CD14-positive monocyte (primary cell): ENCODE measurements around the gene JAM3. TPM values are rescaled to one million over a fixed set of nuclear protein-coding genes. Genes with fewer than 3 reads are reported as not detected.

Experiments
- DNase-seq, 3 donors: peaks; one replicate each; pipeline ENCODE4 v3.0.0-alpha.2; 2011 to 2022
- H2AFZ ChIP-seq: 2 replicates; pipeline ENCODE4 v1.6.0; 2012; ENCODE audit warnings: mild to moderate bottlenecking, low read depth, low read length, inconsistent platforms; ENCODE audit not compliant: insufficient read depth, poor library complexity, severe bottlenecking
- H3K27ac ChIP-seq, 2 donors: 1 replicate in 1 of 2; 2 replicates in 1 of 2; pipeline ENCODE4 v1.5.1; 2012 to 2013; ENCODE audit warnings: low read length in 2 of 2, control low read depth in 1 of 2, inconsistent platforms in 1 of 2, low read depth in 1 of 2, mild to moderate bottlenecking in 1 of 2
- H3K27me3 ChIP-seq, 2 donors: one replicate each; pipeline versions ENCODE4 v1.6.0 to v1.6.1; 2011 to 2013; ENCODE audit warnings: low read length in 2 of 2; ENCODE audit not compliant: control insufficient read depth in 2 of 2, insufficient read depth in 2 of 2
- H3K36me3 ChIP-seq, 2 donors: replicated peaks in 1 of 2; 1 replicate in 1 of 2; 2 replicates in 1 of 2; pipeline versions ENCODE4 v1.5.1 to v1.6.1; 2012 to 2013; ENCODE audit warnings: low read length in 2 of 2, control low read depth in 1 of 2, inconsistent platforms in 1 of 2, mild to moderate bottlenecking in 1 of 2; ENCODE audit not compliant: insufficient read depth in 2 of 2, control insufficient read depth in 1 of 2
- H3K4me1 ChIP-seq, 2 donors: 1 replicate in 1 of 2; 2 replicates in 1 of 2; pipeline versions ENCODE4 v1.5.1 to v1.6.1; 2012 to 2013; ENCODE audit warnings: low read length in 2 of 2, control low read depth in 1 of 2, inconsistent platforms in 1 of 2, mild to moderate bottlenecking in 1 of 2, moderate library complexity in 1 of 2; ENCODE audit not compliant: insufficient read depth in 2 of 2, control insufficient read depth in 1 of 2
- H3K4me2 ChIP-seq: replicated peaks from 2 replicates; pipeline ENCODE3; 2012; ENCODE audit warnings: low read length, moderate library complexity, mild to moderate bottlenecking; ENCODE audit not compliant: poor library complexity, severe bottlenecking; ENCODE audit errors: extremely low read depth
- H3K4me3 ChIP-seq, 3 experiments: fragments of 200-600 bp in 1 of 3; sonication (generic) in 1 of 3; replicated peaks in 1 of 3; 1 replicate in 2 of 3; 2 replicates in 1 of 3; pipeline ENCODE4 v1.5.1; 2011 to 2013; ENCODE audit warnings: low read length in 3 of 3, mild to moderate bottlenecking in 3 of 3, control low read depth in 2 of 3, low read depth in 2 of 3, inconsistent platforms in 1 of 3, moderate library complexity in 1 of 3
- H3K79me2 ChIP-seq: 2 replicates; pipeline ENCODE4 v1.6.0; 2012; ENCODE audit warnings: mild to moderate bottlenecking, control low read depth, inconsistent platforms, low read length, moderate library complexity; ENCODE audit not compliant: insufficient read depth
- H3K9ac ChIP-seq: 2 replicates; pipeline ENCODE4 v1.6.0; 2017; ENCODE audit warnings: low read length, mild to moderate bottlenecking; ENCODE audit not compliant: insufficient read depth, poor library complexity, severe bottlenecking
- H3K9me3 ChIP-seq, 2 donors: replicated peaks in 1 of 2; 1 replicate in 1 of 2; 2 replicates in 1 of 2; pipeline versions ENCODE4 v1.5.1 to v1.6.1; 2012 to 2013; ENCODE audit warnings: low read length in 2 of 2, control low read depth in 1 of 2; ENCODE audit not compliant: control insufficient read depth in 1 of 2, insufficient read depth in 1 of 2
- H4K20me1 ChIP-seq: 2 replicates; pipeline ENCODE4 v1.6.0; 2012; ENCODE audit warnings: mild to moderate bottlenecking, low read length, control low read depth, moderate library complexity; ENCODE audit not compliant: insufficient read depth
- H3K27ac Mint-ChIP-seq, 7 donors: one replicate each; pipeline ENCODE4 v1.8.0; 2020; ENCODE audit warnings: mild to moderate bottlenecking in 7 of 7, mixed read lengths in 7 of 7, moderate library complexity in 6 of 7, inconsistent platforms in 2 of 7
- H3K27me3 Mint-ChIP-seq, 3 donors: one replicate each; pipeline ENCODE4 v1.8.0; 2021 to 2022; ENCODE audit warnings: low read depth in 3 of 3, mild to moderate bottlenecking in 3 of 3, mixed read lengths in 3 of 3, moderate library complexity in 3 of 3, inconsistent platforms in 1 of 3
- H3K36me3 Mint-ChIP-seq, 2 donors: one replicate each; pipeline ENCODE4 v1.8.0; 2020; ENCODE audit warnings: mixed read lengths in 2 of 2, inconsistent platforms in 1 of 2, mild to moderate bottlenecking in 1 of 2
- H3K4me1 Mint-ChIP-seq: one replicate; pipeline ENCODE4 v1.8.0; 2020; ENCODE audit warnings: mild to moderate bottlenecking, mixed read lengths
- H3K4me3 Mint-ChIP-seq, 2 donors: one replicate each; pipeline ENCODE4 v1.8.0; 2020; ENCODE audit warnings: mild to moderate bottlenecking in 2 of 2, mixed read lengths in 2 of 2, moderate library complexity in 1 of 2
- H3K9me3 Mint-ChIP-seq, 7 donors: one replicate each; pipeline ENCODE4 v1.8.0; 2020 to 2022; ENCODE audit warnings: mixed read lengths in 7 of 7, mild to moderate bottlenecking in 6 of 7, moderate library complexity in 6 of 7, inconsistent platforms in 2 of 7
- WGBS: methylation state at CpG from one replicate; pipeline ENCODE4 v1.1.5; 2013; ENCODE audit warnings: missing lambda C conversion rate; ENCODE audit not compliant: insufficient coverage; 5-methylcytosine and 5-hydroxymethylcytosine counted together
- intact Hi-C, 2 donors: fragments of 100-400 bp; cut with micrococcal nuclease; formaldehyde crosslinking; loops; one replicate each; pipeline versions ENCODE4 v1.15.0 to v1.15.1; 2023
- polyA plus RNA-seq, 3 donors: library from polyadenylated mRNA; depleted of rRNA in 1 of 3; unstranded in 2 of 3; stranded (reverse) in 1 of 3; fragments of 300-500 nt in 2 of 3; fragments of >200 nt in 1 of 3; fragmentation: Illumina TruSeq in 2 of 3; gene quantifications; 1 replicate in 2 of 3; 2 replicates in 1 of 3; pipeline ENCODE4 v1.2.3, GENCODE V29; 2012 to 2021
- TF ChIP-seq, protein P1 (sequence below): fragments of 200-600 bp; IDR thresholded peaks from one replicate; pipeline ENCODE4 v1.8.0; 2022; ENCODE audit warnings: antibody characterized with exemption, mild to moderate bottlenecking

The JAM3 gene
- polyA plus RNA-seq, 3 donors, result 0.03 to 0.25 (median 0.12) TPM

DNA sequence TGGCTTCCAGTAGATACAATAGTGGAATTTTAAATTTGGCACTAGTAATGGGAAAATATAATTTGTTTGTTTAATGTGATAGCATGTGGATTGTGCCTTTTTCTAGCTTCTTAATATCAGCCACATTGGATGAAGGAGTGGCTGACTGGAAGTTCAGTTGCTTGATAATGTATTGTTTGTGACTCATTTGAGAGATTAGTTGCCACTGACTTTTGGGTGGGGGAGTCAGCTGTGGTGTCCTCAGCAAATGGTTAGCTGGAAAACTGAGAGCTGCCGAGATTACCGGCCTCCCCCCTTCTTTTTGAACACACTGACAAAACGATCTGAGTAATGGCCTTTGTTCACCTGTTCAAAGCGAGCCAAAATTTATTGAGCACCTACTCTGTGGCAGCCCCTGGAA is 5.5 kb downstream of the JAM3 start:
- Histone ChIP-seq H3K9ac (no peak overlapping the region), H3K79me2 (no peaks in the 10 kb centered on the region)
- intact Hi-C loops, result no loop called here

DNA sequence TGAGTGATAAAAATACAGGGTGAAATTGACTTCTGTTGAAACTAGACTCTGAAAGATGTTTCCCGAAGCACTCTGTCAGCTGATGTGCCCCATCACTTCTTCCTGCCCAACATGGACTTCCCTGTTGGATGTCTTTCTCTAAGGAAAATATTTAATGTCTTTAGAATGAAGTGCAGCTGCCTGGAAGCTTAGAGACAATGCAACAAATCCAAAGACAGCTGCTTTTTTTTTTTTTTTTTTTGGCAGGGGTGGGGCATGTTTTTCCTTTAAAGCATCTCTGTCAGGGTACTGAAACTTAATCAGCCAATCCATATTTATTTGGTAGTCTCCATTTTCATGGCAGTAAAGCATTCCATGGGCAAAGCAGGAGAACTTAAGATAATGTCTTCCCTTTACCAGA is 5.9 kb downstream of the JAM3 start:
- H3K27me3 ChIP-seq, result peaks cover 5 to 17% of the 10 kb centered on the region in 2 donors

More for the DNA sequence above, 5.5 kb downstream of the JAM3 start:
- no peak for DNase-seq
- Mint-ChIP-seq H3K27ac (no peak overlapping the region), H3K36me3 (no peaks in the 10 kb centered on the region), H3K4me3 (no peak overlapping the region), H3K4me1 (no peaks in the 10 kb centered on the region), H3K27me3 (peaks cover 13 to 18% (median 17%) of the 10 kb centered on the region in 3 donors), H3K9me3 (peaks cover 0 to 2% (median 0%) of the 10 kb centered on the region in 7 donors)
- H3K4me1 ChIP-seq, result peaks cover 0 to under 1% of the 10 kb centered on the region in 2 donors
- H3K4me3 ChIP-seq, result no peak overlapping the region
- no peaks in the 10 kb centered on the region for H4K20me1 ChIP-seq
- peaks cover 5 to 20% of the 10 kb centered on the region in 2 donors for H3K27me3 ChIP-seq
- H3K27ac ChIP-seq, result no peak overlapping the region
- H3K4me2 ChIP-seq, result no peak overlapping the region
- H2AFZ ChIP-seq, result no peak overlapping the region
- TF ChIP-seq, protein P1, sequence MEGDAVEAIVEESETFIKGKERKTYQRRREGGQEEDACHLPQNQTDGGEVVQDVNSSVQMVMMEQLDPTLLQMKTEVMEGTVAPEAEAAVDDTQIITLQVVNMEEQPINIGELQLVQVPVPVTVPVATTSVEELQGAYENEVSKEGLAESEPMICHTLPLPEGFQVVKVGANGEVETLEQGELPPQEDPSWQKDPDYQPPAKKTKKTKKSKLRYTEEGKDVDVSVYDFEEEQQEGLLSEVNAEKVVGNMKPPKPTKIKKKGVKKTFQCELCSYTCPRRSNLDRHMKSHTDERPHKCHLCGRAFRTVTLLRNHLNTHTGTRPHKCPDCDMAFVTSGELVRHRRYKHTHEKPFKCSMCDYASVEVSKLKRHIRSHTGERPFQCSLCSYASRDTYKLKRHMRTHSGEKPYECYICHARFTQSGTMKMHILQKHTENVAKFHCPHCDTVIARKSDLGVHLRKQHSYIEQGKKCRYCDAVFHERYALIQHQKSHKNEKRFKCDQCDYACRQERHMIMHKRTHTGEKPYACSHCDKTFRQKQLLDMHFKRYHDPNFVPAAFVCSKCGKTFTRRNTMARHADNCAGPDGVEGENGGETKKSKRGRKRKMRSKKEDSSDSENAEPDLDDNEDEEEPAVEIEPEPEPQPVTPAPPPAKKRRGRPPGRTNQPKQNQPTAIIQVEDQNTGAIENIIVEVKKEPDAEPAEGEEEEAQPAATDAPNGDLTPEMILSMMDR, result no peak
- WGBS, result 100% methylated on average over 1 of the region's 4 CpGs
- H3K9me3 ChIP-seq, result no peaks in the 10 kb centered on the region
- H3K36me3 ChIP-seq, result no peaks in the 10 kb centered on the region

More for the DNA sequence above, 5.9 kb downstream of the JAM3 start:
- Histone ChIP-seq H3K4me1 (no peaks in the 10 kb centered on the region), H3K36me3 (no peaks in the 10 kb centered on the region), H2AFZ (no peak overlapping the region), H3K4me2 (no peak overlapping the region), H3K9ac (no peak overlapping the region), H3K9me3 (no peaks in the 10 kb centered on the region), H3K4me3 (no peak overlapping the region), H4K20me1 (no peaks in the 10 kb centered on the region), H3K27ac (no peak overlapping the region), H3K79me2 (no peaks in the 10 kb centered on the region)
- no peak for DNase-seq
- H3K9me3 Mint-ChIP-seq, result peaks cover 0 to 2% (median 0%) of the 10 kb centered on the region in 7 donors
- H3K36me3 Mint-ChIP-seq, result no peaks in the 10 kb centered on the region
- H3K4me1 Mint-ChIP-seq, result no peaks in the 10 kb centered on the region
- 80% methylated on average over 1 of the region's 1 CpG for WGBS
- TF ChIP-seq, protein P1, result no peak
- H3K27me3 Mint-ChIP-seq, result peaks cover 9 to 14% (median 13%) of the 10 kb centered on the region in 3 donors
- intact Hi-C loops, result no loop called here
- no peak overlapping the region for H3K4me3 Mint-ChIP-seq
- H3K27ac Mint-ChIP-seq, result no peak overlapping the region
